ENCODE data around the gene NBR1.
"Not testable (repeated sequence)": the region's sequence is repeated elsewhere in the genome, so short reads cannot be mapped to it uniquely, and the experiment has no call there.

The NBR1 gene

DNA sequence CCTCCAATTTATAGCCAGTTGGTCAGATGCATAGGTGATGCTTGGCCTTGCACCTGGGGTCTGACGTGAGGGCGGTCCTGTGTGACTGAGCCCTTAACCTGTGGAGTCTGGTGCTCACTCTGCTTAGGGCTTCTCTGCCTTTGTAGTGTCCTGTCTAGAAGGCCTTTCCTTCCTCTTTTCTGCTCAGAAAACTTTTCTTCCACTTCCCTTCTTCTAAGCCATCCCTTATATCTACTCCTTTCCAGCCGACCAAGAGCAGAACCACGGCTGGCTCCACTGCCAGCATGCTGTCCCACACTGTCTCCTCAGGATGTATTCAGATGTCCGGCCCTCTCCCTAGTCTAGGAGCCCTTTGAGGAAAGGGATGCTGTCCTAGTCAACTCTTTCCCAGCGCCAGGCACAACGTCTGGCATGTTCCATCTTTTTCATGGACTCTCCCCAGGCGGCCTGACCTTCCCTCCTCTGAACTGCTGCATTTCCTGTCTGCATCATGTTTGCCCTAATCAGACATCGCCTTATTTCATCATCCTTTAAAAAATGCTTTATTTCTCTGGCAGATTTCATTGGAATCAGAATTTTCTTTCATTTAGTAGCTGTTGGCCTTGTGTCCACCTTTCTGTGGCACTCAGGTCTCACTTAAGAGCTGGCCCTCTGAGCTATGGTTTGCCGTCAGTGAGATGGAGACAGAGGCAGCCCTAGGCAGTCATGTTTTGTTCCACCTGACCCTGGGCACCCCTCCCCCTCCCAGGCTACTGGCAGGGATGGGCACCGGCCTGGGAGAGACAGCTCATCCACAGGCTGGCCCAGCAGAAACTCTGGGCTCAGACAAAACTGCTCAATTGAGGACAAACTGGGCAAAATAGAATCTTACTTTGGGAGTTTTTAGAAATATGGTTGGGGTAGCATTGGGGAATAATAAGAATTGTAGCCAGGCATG lies 30.4 kb upstream of the NBR1 start:
- Histone ChIP-seq H3K27me3 (no peaks in the 10 kb centered on the region), H3K4me3 (no peak overlapping the region), H3K4me1 (no peaks in the 10 kb centered on the region), H3K27ac (no peak overlapping the region), H3K9me3 (no peaks in the 10 kb centered on the region), H3K36me3 (peaks cover under 1 to 38% (median 7%) of the 10 kb centered on the region in 3 donors)
- DNase-seq: no peak
- TF ChIP-seq, protein P1, sequence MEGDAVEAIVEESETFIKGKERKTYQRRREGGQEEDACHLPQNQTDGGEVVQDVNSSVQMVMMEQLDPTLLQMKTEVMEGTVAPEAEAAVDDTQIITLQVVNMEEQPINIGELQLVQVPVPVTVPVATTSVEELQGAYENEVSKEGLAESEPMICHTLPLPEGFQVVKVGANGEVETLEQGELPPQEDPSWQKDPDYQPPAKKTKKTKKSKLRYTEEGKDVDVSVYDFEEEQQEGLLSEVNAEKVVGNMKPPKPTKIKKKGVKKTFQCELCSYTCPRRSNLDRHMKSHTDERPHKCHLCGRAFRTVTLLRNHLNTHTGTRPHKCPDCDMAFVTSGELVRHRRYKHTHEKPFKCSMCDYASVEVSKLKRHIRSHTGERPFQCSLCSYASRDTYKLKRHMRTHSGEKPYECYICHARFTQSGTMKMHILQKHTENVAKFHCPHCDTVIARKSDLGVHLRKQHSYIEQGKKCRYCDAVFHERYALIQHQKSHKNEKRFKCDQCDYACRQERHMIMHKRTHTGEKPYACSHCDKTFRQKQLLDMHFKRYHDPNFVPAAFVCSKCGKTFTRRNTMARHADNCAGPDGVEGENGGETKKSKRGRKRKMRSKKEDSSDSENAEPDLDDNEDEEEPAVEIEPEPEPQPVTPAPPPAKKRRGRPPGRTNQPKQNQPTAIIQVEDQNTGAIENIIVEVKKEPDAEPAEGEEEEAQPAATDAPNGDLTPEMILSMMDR (IDR thresholded peaks at IDR 0.05): no peak
- intact Hi-C loops (cut with DNase I; ENCODE audit: low total_unique reads): no loop called here

DNA sequence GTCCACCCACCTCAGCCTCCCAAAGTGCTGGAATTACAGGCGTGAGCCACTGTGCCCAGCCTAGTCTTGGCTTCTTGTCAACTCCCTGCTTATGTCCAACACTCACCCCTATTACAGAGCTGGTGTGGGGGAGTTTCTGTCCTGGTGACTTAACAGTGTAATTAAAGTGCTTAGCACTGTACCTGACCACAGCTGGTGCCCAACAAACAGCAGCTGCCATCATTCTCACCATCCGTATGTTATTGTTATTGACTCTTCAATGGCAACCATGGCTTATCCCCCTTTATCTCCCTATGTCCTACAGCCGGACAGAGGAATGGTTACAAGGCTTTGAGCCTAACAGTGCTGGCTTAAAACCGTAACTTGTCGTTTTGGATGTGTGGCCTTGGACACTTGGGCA lies 28.9 kb upstream of the NBR1 start:
- Histone ChIP-seq H3K27ac (no peak overlapping the region), H3K36me3 (peaks cover 0 to 36% (median 6%) of the 10 kb centered on the region in 3 donors), H3K4me1 (no peaks in the 10 kb centered on the region), H3K9me3 (no peaks in the 10 kb centered on the region), H3K27me3 (no peaks in the 10 kb centered on the region), H3K4me3 (no peak overlapping the region)
- intact Hi-C loops (cut with DNase I; ENCODE audit: low total_unique reads): no loop called here
- TF ChIP-seq, protein P1 (IDR thresholded peaks at IDR 0.05): no peak
- DNase-seq: no peak

DNA sequence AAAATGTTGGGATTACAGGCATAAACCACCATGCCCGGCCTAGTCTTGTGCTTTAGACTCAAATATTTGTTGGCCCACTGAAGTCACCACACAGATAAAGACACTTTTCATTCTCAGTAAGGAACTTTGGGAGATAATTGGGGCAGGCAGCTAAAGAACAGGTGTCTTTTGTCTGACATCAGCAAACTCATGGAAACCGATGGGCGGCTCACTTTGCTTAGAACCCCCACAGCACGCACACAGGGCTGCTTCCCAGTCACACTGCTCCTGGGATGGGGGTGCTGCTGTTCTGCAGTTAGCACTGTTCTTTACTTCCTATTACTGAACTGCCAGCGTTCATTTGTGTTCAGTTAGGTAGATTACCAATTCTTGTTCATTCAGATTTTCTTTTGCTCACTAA lies 27.8 kb upstream of the NBR1 start:
- intact Hi-C loops (cut with DNase I; ENCODE audit: low total_unique reads): no loop called here
- no peak overlapping the region for H3K4me3 ChIP-seq
- H3K27me3 ChIP-seq: no peaks in the 10 kb centered on the region
- no peak for DNase-seq
- no peak overlapping the region for H3K27ac ChIP-seq
- TF ChIP-seq, protein P1 (IDR thresholded peaks at IDR 0.05): no peak
- no peaks in the 10 kb centered on the region for H3K4me1 ChIP-seq
- peaks cover 0 to 41% (median 6%) of the 10 kb centered on the region in 3 donors for H3K36me3 ChIP-seq
- H3K9me3 ChIP-seq: no peaks in the 10 kb centered on the region

DNA sequence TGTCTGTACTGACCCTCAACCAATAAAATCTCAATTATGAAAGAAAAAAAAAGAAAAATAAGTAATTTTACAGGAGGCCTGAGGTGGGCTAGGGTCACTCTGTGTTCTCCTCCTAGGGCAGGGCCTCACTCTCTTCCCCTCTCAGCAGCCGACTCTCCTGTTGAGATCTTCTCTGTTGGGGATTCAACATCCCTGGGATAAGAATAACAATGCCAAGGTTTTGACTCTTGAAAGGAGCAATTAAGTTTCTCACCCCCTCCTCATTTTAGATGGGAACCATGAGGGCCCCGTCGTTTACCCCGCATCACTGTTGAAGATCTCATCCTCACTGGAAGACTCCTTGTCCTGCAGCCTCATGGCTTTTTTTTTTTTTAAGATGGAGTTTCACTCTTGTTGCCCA lies 24.4 kb upstream of the NBR1 start:
- no peaks in the 10 kb centered on the region for H3K27me3 ChIP-seq
- no peaks in the 10 kb centered on the region for H3K4me1 ChIP-seq
- intact Hi-C loops (cut with DNase I; ENCODE audit: low total_unique reads): no loop called here
- TF ChIP-seq, protein P1 (IDR thresholded peaks at IDR 0.05): no peak
- H3K9me3 ChIP-seq: no peaks in the 10 kb centered on the region
- H3K27ac ChIP-seq: no peak overlapping the region
- no peak for DNase-seq
- H3K36me3 ChIP-seq: peaks cover 0 to 29% (median 6%) of the 10 kb centered on the region in 3 donors
- H3K4me3 ChIP-seq: no peak overlapping the region

DNA sequence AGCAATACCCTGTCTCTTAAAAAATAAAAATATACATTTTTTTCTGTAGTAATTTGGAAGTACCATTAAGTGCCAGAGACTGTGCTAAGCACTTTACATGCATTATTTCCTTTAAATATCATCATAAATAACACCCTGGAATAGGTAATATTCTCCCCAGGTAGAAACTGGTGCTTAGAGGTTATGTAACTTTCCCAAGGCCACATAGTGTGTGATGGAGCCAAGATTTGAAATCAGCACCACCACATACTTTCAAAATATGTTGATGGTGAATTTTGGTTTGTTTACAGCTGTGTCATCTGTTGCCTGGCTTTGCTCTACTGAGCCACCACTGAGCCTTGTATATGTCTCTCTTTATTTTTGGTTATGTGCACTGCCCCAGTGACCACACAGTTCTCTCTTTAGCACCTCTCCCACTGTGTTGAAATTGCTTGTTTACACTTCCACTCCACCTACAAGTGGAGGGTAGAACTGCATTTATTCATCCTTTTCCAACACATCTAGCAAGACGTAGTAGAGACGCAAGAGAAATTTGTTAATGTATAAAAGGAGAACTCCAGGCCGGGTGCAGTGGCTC lies 19.0 kb upstream of the NBR1 start:
- no peaks in the 10 kb centered on the region for H3K4me1 ChIP-seq
- H3K27ac ChIP-seq: no peak overlapping the region
- intact Hi-C loops (cut with DNase I; ENCODE audit: low total_unique reads): no loop called here
- H3K36me3 ChIP-seq: peaks cover 5 to 24% (median 5%) of the 10 kb centered on the region in 3 donors
- DNase-seq: no peak
- no peak overlapping the region for H3K4me3 ChIP-seq
- H3K9me3 ChIP-seq: no peaks in the 10 kb centered on the region
- TF ChIP-seq, protein P1 (IDR thresholded peaks at IDR 0.05): no peak
- H3K27me3 ChIP-seq: no peaks in the 10 kb centered on the region

DNA sequence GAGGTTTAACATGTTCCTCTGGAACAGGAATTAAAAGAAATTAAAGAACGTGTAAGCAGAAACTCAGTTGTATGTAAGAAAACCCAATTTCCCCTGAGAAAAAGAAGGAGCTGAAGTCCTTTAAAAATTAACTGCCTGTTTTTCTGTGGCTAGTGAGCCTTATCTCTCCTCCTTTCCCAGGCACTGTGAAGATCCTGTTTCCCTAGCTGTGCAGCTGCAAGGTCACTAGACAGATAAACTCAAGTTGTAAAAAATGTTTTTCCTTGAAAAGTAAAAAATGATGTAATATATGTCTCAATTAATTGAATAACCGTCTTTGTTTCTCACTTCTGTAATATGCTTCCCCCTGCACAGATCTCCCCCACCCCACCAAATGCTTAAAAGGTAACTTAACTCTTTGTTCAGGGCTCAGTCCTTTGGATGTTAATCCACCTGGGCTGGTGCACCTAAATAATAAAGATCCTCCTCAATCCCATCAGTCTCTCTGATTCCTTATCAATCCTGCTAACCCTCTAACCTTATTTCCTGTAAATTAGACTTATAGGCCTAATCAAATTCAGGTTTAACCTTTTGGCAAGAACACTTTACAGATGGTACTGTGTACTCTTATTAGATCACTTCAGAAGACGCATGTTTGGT lies 17.7 kb upstream of the NBR1 start:
- H3K4me1 ChIP-seq; H3K4me3 ChIP-seq; H3K27ac ChIP-seq; DNase-seq; H3K9me3 ChIP-seq; H3K27me3 ChIP-seq; intact Hi-C loops (cut with DNase I; ENCODE audit: low total_unique reads): not testable (repeated sequence)
- peaks cover 5 to 26% (median 5%) of the 10 kb centered on the region in 3 donors for H3K36me3 ChIP-seq
